ENCODE results near the gene PCNX1.

PCNX1 gene

DNA sequence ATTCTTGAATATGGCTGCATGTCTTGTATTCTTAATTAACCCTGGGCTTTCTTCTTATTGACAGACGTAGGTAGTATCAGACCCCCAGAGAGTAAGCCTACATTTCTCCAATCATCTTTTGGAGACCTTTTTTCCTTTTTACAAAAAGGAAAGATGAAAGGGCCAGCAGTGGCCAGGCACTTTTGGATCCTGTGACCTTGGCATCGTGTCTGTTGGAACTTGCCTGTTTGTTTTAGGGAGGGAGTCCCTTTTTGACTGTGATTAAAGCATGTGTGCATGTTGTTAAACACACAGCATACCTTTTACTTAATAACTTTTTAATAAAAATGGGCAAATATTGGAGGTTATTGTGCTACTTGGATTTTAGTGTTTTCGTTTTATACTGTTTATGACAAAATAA lies 57.2 kb downstream of the PCNX1 start:
- TF ChIP-seq CSDC2 (CRISPR knock-in tag; IDR thresholded peaks at IDR 0.05) (no peak), ESRRG (CRISPR knock-in tag; IDR thresholded peaks at IDR 0.05) (no peak), ZNF8 (CRISPR knock-in tag; IDR thresholded peaks at IDR 0.05) (no peak), GLIS3 (CRISPR knock-in tag; IDR thresholded peaks at IDR 0.05) (no peak), BACH2 (CRISPR knock-in tag; IDR thresholded peaks at IDR 0.05; ENCODE audit: borderline replicate concordance) (no peak), ISL1 (CRISPR knock-in tag; IDR thresholded peaks at IDR 0.05) (no peak), ZC3H10 (CRISPR knock-in tag; IDR thresholded peaks at IDR 0.05) (no peak), TCF4 (CRISPR knock-in tag; IDR thresholded peaks at IDR 0.05; ENCODE audit: borderline replicate concordance) (no peak)
- ATAC-seq, result no peak

DNA sequence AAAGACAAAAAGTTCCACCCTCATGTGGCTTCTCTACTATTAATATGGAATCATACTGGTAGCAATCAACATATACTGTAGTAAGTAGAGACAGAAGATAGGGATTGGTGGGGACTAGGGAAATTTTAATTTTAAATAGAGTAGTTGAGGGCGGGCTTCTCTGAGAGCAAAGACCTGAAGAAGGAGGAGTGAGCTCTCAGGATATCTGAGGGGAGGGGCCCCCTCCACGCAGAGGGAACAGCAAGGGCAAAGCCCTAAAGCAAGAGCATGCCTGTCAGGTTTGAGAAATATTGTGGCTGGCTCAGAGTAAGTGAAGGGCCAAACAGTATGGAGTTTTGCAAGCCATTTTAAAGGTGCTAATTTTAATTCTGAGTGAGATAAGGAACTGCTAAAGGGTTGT lies 64.3 kb downstream of the PCNX1 start:
- no peak for TF ChIP-seq ISL1 (CRISPR knock-in tag; IDR thresholded peaks at IDR 0.05)
- TF ChIP-seq, protein P1, sequence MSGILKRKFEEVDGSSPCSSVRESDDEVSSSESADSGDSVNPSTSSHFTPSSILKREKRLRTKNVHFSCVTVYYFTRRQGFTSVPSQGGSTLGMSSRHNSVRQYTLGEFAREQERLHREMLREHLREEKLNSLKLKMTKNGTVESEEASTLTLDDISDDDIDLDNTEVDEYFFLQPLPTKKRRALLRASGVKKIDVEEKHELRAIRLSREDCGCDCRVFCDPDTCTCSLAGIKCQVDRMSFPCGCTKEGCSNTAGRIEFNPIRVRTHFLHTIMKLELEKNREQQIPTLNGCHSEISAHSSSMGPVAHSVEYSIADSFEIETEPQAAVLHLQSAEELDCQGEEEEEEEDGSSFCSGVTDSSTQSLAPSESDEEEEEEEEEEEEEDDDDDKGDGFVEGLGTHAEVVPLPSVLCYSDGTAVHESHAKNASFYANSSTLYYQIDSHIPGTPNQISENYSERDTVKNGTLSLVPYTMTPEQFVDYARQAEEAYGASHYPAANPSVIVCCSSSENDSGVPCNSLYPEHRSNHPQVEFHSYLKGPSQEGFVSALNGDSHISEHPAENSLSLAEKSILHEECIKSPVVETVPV (CRISPR knock-in tag; IDR thresholded peaks at IDR 0.05), result no peak
- TF ChIP-seq ZFP3 (CRISPR knock-in tag; IDR thresholded peaks at IDR 0.05), result no peak
- TF ChIP-seq ZC3H10 (CRISPR knock-in tag; IDR thresholded peaks at IDR 0.05), result no peak
- no peak for TF ChIP-seq ZNF8 (CRISPR knock-in tag; IDR thresholded peaks at IDR 0.05)
- TF ChIP-seq ZNF70 (CRISPR knock-in tag; IDR thresholded peaks at IDR 0.05), result no peak
- no peak for TF ChIP-seq GLIS3 (CRISPR knock-in tag; IDR thresholded peaks at IDR 0.05)
- TF ChIP-seq OSR1 (CRISPR knock-in tag; IDR thresholded peaks at IDR 0.05), result no peak
- TF ChIP-seq TOX (CRISPR knock-in tag; IDR thresholded peaks at IDR 0.05; ENCODE audit: borderline replicate concordance), result no peak
- TF ChIP-seq, protein P2, sequence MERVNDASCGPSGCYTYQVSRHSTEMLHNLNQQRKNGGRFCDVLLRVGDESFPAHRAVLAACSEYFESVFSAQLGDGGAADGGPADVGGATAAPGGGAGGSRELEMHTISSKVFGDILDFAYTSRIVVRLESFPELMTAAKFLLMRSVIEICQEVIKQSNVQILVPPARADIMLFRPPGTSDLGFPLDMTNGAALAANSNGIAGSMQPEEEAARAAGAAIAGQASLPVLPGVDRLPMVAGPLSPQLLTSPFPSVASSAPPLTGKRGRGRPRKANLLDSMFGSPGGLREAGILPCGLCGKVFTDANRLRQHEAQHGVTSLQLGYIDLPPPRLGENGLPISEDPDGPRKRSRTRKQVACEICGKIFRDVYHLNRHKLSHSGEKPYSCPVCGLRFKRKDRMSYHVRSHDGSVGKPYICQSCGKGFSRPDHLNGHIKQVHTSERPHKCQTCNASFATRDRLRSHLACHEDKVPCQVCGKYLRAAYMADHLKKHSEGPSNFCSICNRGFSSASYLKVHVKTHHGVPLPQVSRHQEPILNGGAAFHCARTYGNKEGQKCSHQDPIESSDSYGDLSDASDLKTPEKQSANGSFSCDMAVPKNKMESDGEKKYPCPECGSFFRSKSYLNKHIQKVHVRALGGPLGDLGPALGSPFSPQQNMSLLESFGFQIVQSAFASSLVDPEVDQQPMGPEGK (CRISPR knock-in tag; IDR thresholded peaks at IDR 0.05; ENCODE audit: borderline replicate concordance), result no peak
- TF ChIP-seq ZFP30 (CRISPR knock-in tag; IDR thresholded peaks at IDR 0.05), result no peak
- no peak for TF ChIP-seq ESRRG (CRISPR knock-in tag; IDR thresholded peaks at IDR 0.05)
- TF ChIP-seq SNAI2 (CRISPR knock-in tag; IDR thresholded peaks at IDR 0.05), result no peak
- no peak for ATAC-seq

DNA sequence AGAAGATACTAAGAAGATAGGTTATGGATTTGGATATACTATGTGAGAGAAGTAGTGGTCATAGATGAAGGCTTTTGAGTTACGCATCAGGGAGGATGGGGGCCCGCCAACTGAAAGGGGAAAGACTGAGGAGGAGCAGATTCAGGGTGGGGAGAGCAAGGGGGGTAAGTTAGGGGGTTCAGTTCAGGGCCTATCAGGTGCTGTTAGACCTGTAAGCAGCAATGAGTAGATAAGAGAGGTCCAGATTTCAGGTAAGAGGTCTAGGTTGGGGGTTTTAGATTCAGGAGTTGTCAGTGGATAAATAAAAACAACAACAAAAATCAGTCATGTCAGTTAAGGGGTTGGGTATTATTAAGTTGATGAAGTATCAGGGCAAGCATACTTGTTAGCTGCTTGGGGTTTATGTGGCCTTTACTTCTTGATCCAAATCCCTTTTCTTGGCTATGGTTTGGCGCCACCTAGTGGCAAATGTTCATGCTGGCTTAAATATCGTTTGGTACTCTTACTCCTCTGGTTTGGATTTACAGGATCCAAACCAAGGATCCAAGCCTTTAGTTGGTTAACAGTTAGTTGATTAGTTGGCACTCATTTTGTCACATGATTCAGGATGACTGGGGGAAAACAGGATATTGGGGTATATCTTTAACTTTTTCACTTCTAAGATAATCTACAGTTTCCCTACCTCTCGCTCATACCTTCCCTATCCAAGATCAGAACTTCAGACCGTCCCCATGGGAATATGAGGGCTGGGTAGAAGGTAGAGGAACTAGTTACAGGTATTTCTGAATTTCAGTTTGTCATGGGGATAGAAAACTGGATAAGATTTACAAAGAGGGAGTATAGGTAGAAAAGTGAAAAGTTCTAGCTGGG lies 65.1 kb downstream of the PCNX1 start:
- no peak for TF ChIP-seq CSDC2 (CRISPR knock-in tag; IDR thresholded peaks at IDR 0.05)
- no peak for TF ChIP-seq ARNTL (CRISPR knock-in tag; IDR thresholded peaks at IDR 0.05; ENCODE audit: borderline replicate concordance, low read depth)
- peak; percentile 98 for ATAC-seq

DNA sequence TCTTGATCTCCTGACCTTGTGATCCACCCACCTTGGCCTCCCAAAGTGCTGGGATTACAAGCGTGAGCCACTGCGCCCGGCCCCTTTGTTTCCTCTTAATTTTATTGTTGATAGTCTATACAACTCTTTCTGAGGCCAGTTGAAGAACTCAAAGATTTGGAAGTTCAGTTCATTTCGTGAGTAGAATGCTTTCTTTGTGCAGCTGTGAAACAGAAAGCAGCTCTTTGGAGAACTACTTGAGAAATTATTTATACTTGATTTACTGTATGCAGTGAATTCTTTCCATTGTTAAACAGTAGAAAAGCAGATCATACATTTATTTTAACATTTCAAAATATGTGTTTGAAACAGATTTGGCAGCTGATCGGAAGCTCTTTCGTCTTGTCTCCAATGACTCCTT lies 69.3 kb downstream of the PCNX1 start:
- no peak for ATAC-seq
- no peak for TF ChIP-seq TCF4 (CRISPR knock-in tag; IDR thresholded peaks at IDR 0.05; ENCODE audit: borderline replicate concordance)

DNA sequence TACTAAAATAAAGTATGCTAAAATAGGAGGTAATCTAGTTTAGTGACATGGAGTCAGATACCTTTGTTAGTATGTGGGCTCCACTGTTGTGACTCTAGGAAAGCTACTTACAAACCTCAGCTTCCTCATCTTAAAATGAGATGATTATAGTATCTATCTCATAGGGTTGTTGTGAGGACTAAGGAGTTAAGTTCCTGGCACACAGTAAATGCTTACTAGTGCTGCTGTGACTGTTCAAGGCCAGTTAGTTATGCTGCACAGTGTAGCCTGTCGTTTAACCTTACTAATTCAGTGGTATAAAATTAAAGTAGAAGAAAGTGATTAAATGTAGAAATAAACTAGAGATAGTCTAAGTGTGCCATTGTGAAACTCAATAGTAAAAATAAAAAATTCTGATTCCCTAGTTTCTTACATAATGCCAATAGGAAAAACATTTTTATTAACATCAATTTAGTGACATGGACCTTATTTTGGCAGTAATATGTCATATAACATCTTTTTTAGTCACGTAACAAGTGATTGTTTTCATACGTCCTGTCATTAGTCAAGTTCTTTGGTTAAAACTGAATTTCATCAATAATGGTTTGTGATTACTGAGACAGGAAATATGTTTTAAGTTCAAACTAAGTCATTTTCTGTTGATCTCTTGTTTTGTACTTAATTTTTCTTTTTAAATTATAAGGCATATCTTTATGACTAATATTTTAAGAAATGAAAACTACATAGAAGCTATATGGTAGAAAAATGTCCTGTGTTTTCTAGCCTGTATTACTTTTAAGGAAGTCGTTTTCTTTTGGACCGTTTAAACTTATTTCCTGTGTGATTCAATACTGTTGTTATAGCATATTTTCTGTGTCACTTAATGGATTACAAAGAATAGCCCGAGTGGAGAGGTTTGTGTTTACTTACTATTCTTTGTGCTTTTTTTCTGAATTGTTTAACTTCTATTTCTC lies 74.0 kb downstream of the PCNX1 start:
- TF ChIP-seq BACH2 (CRISPR knock-in tag; IDR thresholded peaks at IDR 0.05; ENCODE audit: borderline replicate concordance) (no peak), CSDC2 (CRISPR knock-in tag; IDR thresholded peaks at IDR 0.05) (no peak), ESRRG (CRISPR knock-in tag; IDR thresholded peaks at IDR 0.05) (no peak), ZNF565 (CRISPR knock-in tag; conservative IDR thresholded peaks at IDR 0.05; ENCODE audit: low read depth) (no peak), ZFP30 (CRISPR knock-in tag; IDR thresholded peaks at IDR 0.05) (no peak), ZC3H10 (CRISPR knock-in tag; IDR thresholded peaks at IDR 0.05) (no peak), PPARA (CRISPR knock-in tag; IDR thresholded peaks at IDR 0.05; ENCODE audit: borderline replicate concordance) (no peak), SNAI2 (CRISPR knock-in tag; IDR thresholded peaks at IDR 0.05) (no peak), ISL1 (CRISPR knock-in tag; IDR thresholded peaks at IDR 0.05) (no peak), OSR1 (CRISPR knock-in tag; IDR thresholded peaks at IDR 0.05) (no peak)
- ATAC-seq, result peak; percentile 41; the same call in 2 of the 3 replicates

DNA sequence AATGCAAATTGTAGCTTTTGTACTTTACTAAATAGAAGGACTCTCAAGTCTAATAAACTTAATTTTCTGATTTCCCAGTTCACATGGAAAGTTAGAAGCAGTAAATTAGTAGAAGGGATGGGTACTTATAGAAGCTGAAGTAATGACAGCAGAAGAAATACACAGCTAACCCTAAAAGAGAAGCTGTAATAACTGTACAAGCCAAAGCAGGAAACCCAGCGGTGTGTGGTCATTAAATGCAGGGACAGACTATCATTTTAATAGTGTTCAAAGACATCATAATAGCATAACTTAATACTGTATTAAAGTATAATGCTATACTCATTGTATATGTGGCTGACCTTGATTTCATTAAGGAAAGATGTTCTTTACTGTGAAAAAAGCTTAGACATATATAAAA lies 74.9 kb downstream of the PCNX1 start:
- ATAC-seq, result no peak
- TF ChIP-seq BACH2 (CRISPR knock-in tag; IDR thresholded peaks at IDR 0.05; ENCODE audit: borderline replicate concordance) (no peak), ARNTL (CRISPR knock-in tag; IDR thresholded peaks at IDR 0.05; ENCODE audit: borderline replicate concordance, low read depth) (no peak)

Measured in SK-N-SH treated with all-trans-retinoic acid at 6 μM for 48 hours (cell line).